LoVo (cell line): Measurements from ENCODE around the gene PALD1.
"Not testable (repeated sequence)": the region's sequence is repeated elsewhere in the genome, so short reads cannot be mapped to it uniquely, and the experiment has no call there.

ENCODE experiments used
- DNase-seq: peaks from one replicate; pipeline ENCODE4 v3.0.0-alpha.2; 2016; ENCODE audit warnings: low spot score

Gene PALD1

DNA sequence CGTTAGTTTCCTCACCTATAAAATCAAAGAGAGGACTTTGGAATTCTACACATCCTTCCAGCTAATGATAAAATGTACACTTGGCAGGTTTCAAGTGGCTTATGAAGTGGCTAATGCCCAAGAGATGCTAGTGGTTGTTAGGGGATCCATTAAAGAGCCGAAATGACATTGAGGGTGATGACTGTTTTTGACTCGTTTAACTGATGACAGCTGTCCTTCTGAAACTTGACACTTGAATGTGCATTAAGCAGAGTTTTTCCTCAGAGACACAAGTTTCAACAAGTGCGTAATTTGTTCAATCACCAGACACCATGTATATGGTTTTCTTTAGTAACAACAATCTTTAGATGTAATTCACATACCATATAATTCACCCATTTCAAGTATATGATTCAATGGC, 125.5 kb downstream of the PALD1 start:
- no peak for DNase-seq

DNA sequence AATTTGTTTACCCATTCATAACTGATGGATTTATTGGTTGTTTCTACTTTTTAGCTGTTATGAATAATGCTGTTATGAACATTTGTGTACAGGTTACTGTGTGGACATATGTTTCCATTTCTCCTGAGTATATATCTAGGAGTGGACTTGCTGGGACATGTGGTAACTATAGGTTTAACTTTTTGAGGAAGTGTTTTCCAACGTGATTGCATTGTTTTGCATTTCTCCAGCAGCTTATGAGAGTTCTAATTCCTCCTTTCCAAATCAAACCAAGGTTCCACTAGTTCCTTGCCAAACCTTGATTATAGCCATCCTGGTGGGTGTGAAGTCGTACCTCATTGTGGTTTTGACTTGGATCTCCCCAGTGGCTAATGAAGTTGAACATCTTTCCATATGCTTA, 126.6 kb downstream of the PALD1 start:
- no peak for DNase-seq

- no peak for DNase-seq
Measured at GRCh38 chr10:70607936-70608335, 129.4 kb downstream of the PALD1 start.

DNA sequence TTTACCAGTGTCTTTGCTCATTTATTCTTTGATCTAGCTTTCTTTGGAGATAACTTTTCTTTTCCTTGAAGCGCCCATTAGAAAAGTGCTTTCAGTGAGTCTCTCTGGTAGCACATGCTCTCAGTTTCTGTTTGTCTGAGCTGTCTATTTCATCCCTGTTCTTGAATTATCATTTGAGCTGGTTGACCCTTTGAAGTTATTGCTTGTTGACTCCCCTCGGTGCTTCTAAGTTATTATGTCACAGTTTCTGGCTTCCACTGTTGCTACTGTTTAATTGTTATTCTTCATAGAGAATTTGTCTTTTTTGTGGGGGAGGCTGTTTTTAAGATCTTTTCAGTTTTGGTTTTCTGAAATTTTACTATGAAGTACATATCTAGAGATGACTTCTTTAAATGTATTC, 135.4 kb downstream of the PALD1 start:
- DNase-seq = no peak

DNA sequence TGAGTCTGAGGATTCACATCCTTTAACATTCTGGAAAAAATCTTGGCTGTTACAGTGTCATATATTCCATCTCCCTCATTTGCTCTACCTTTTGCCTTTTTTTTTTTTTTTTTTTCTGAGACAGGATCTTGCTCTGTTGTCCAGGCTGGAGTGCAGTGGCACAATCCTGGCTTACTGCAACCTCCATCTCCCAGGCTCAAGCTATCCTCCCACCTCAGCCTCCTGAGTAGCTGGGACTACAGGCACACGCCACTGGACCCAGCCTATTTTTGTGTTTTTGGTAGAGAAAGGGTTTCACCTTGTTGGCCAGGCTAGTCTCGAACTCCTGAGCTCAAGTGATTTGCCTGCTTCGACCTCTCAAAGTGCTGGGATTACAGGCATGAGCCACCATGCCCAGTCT, 135.8 kb downstream of the PALD1 start:
- not testable (repeated sequence) for DNase-seq

GRCh38 chr10:70615211-70615610, 136.6 kb downstream of the PALD1 start:
- no peak for DNase-seq

- no peak for DNase-seq
Measured at GRCh38 chr10:70615784-70616522, 137.4 kb downstream of the PALD1 start.

DNA sequence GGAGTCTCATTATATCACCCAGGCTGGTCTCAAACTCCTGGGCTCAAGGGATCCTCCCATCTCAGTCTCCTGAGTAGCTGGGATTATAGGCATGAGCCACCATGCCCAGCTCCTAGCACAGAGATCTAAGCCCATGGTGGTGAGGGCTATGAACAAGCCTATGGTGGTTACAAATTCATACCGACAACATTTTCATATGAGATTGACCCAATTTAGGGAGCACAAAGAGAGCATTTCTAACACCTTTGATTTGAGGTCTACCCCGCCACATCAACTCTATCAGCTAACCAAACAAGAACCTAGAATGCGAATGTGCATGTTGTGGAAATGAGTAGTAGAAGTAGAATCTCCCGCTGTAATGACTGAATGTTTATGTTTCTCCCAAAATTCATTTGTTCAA, 138.2 kb downstream of the PALD1 start:
- DNase-seq = no peak
